K562 (cell line): ENCODE results near the gene CABP4. TPM values are rescaled to one million over a fixed set of nuclear protein-coding genes. Genes with fewer than 3 reads are reported as not detected.

Experiments used
- ESRRA ChIP-seq: fragments of 450-650 bp; IDR thresholded peaks from 2 replicates; pipeline ENCODE4 v1.6.1; 2014; ENCODE audit warnings: low read depth, mild to moderate bottlenecking, moderate library complexity, borderline replicate concordance
- FUS ChIP-seq: fragments of 200-400 bp; formaldehyde crosslinking; optimal IDR thresholded peaks from 2 replicates; pipeline ENCODE3; 2017; ENCODE audit warnings: low read depth, low read length
- JUN ChIP-seq, 2 experiments: sonication (generic) in 1 of 2; formaldehyde crosslinking in 1 of 2; IDR thresholded peaks; 2 replicates each; pipeline versions ENCODE4 v1.6.1 to v1.8.0; 2012 to 2022; ENCODE audit warnings: borderline replicate concordance in 2 of 2, mild to moderate bottlenecking in 2 of 2, improper control_type of control experiment in 1 of 2, low read depth in 1 of 2, low read length in 1 of 2, missing genetic modification reagents in 1 of 2
- MIER1 ChIP-seq: fragments of 450-650 bp; IDR thresholded peaks from 2 replicates; pipeline ENCODE4 v1.6.1; 2016; ENCODE audit warnings: antibody characterized with exemption, mild to moderate bottlenecking, low read depth
- NBN ChIP-seq: fragments of 450-650 bp; IDR thresholded peaks from 2 replicates; pipeline ENCODE4 v1.6.1; 2016; ENCODE audit warnings: low read depth, mild to moderate bottlenecking
- NFE2L1 ChIP-seq: fragments of 450-650 bp; IDR thresholded peaks from 2 replicates; pipeline ENCODE4 v1.6.1; 2016; ENCODE audit warnings: missing genetic modification characterization, low read depth, mild to moderate bottlenecking, missing compliant biosample characterization, moderate library complexity, borderline replicate concordance
- NR2C2 ChIP-seq, 2 experiments: fragments of 200-800 bp in 1 of 2; sonication (Bioruptor generic) in 1 of 2; sonication (generic) in 1 of 2; formaldehyde crosslinking in 1 of 2; IDR thresholded peaks; 2 replicates each; pipeline versions ENCODE4 v1.6.1 to v1.8.0; 2016 to 2022; ENCODE audit warnings: mild to moderate bottlenecking in 1 of 2, missing compliant biosample characterization in 1 of 2, missing genetic modification characterization in 1 of 2, missing genetic modification reagents in 1 of 2
- SMARCB1 ChIP-seq: IDR thresholded peaks from 2 replicates; pipeline ENCODE4 v1.6.1; 2011; ENCODE audit warnings: improper control_type of control experiment, low read depth; ENCODE audit not compliant: insufficient read length
- YY1 ChIP-seq, 3 experiments: IDR thresholded peaks; 2 replicates each; pipeline ENCODE4 v1.6.1; 2011; ENCODE audit warnings: low read length in 2 of 3, mild to moderate bottlenecking in 2 of 3, moderate library complexity in 2 of 3, borderline replicate concordance in 1 of 3, control low read depth in 1 of 3, low read depth in 1 of 3; ENCODE audit not compliant: insufficient read depth in 3 of 3, insufficient replicate concordance in 2 of 3, control insufficient read depth in 1 of 3, insufficient read length in 1 of 3; ENCODE audit errors: extremely low read depth in 1 of 3
- ZFP91 ChIP-seq: sonication (generic); formaldehyde crosslinking; IDR thresholded peaks from 2 replicates; pipeline ENCODE4 v1.8.0; 2022; ENCODE audit warnings: mild to moderate bottlenecking, missing genetic modification reagents
- ZNF174 ChIP-seq: fragments of 250-450 bp; sonication (Bioruptor Pico); IDR thresholded peaks from 2 replicates; pipeline ENCODE4 v1.4.0; 2020; ENCODE audit warnings: mild to moderate bottlenecking
- ZNF197 ChIP-seq: fragments of 200-800 bp; sonication (Bioruptor generic); IDR thresholded peaks from 2 replicates; pipeline ENCODE4 v1.6.1; 2016; ENCODE audit warnings: low read depth, missing genetic modification characterization, missing compliant biosample characterization
- ZNF24 ChIP-seq: fragments of 450-650 bp; IDR thresholded peaks from 2 replicates; pipeline ENCODE4 v1.6.1; 2016
- ZNF324 ChIP-seq: fragments of 250-450 bp; sonication (Bioruptor Pico); IDR thresholded peaks from 2 replicates; pipeline ENCODE4 v1.4.0; 2020; ENCODE audit warnings: mild to moderate bottlenecking
- ZNF518B ChIP-seq: fragments of 250-450 bp; sonication (Bioruptor Pico); IDR thresholded peaks from 2 replicates; pipeline ENCODE4 v1.5.0; 2021; ENCODE audit warnings: mild to moderate bottlenecking, moderate library complexity
- ZNF583 ChIP-seq: fragments of 250-450 bp; sonication (Bioruptor Pico); IDR thresholded peaks from 2 replicates; pipeline ENCODE4 v1.4.0; 2020
- ZNF764 ChIP-seq: fragments of 250-450 bp; sonication (Bioruptor Pico); IDR thresholded peaks from 2 replicates; pipeline ENCODE4 v1.4.0; 2020; ENCODE audit warnings: low read depth, mild to moderate bottlenecking, moderate library complexity
- ZSCAN32 ChIP-seq: fragments of 450-650 bp; formaldehyde crosslinking; IDR thresholded peaks from 2 replicates; pipeline ENCODE4 v1.4.0; 2020; ENCODE audit warnings: mild to moderate bottlenecking, moderate library complexity
- polyA plus RNA-seq, 8 experiments: library from polyadenylated mRNA; depleted of rRNA in 4 of 8; stranded (reverse) in 5 of 8; unstranded in 3 of 8; fragments of >200 nt; fragmentation: Nextera tagmentation in 2 of 8; fragmentation: Illumina TruSeq in 1 of 8; extraction: Ambion mirVana in 2 of 8; extraction: Trizol in 1 of 8; gene quantifications; 2 replicates each; pipeline versions ENCODE4 v1.2.1 to v1.2.3, GENCODE V29; 2011 to 2014; ENCODE audit warnings: inconsistent platforms in 1 of 8, missing spikeins in 1 of 8
- total RNA-seq, 7 experiments: library from RNA; depleted of rRNA in 6 of 7; stranded (reverse); fragments of >200 nt in 6 of 7; fragmentation: Illumina TruSeq in 2 of 7; extraction: Trizol in 2 of 7; gene quantifications; 2 replicates each; pipeline versions ENCODE4 v1.2.1 to v1.2.3, GENCODE V29; 2011 to 2021; ENCODE audit warnings: low replicate concordance in 1 of 7
- TF ChIP-seq, protein P1 (sequence below): fragments of 250-450 bp; sonication (Bioruptor Pico); IDR thresholded peaks from 2 replicates; pipeline ENCODE4 v1.8.0; 2021; ENCODE audit warnings: borderline replicate concordance, mild to moderate bottlenecking, moderate library complexity; ENCODE audit not compliant: poor library complexity, severe bottlenecking

CABP4 gene
- total and polyA plus RNA-seq, 9 of the 15 experiments (the other 6 are each of a cell fraction or from before 2014, with no cell fraction given), result 0.11 TPM; not detected in 8

DNA sequence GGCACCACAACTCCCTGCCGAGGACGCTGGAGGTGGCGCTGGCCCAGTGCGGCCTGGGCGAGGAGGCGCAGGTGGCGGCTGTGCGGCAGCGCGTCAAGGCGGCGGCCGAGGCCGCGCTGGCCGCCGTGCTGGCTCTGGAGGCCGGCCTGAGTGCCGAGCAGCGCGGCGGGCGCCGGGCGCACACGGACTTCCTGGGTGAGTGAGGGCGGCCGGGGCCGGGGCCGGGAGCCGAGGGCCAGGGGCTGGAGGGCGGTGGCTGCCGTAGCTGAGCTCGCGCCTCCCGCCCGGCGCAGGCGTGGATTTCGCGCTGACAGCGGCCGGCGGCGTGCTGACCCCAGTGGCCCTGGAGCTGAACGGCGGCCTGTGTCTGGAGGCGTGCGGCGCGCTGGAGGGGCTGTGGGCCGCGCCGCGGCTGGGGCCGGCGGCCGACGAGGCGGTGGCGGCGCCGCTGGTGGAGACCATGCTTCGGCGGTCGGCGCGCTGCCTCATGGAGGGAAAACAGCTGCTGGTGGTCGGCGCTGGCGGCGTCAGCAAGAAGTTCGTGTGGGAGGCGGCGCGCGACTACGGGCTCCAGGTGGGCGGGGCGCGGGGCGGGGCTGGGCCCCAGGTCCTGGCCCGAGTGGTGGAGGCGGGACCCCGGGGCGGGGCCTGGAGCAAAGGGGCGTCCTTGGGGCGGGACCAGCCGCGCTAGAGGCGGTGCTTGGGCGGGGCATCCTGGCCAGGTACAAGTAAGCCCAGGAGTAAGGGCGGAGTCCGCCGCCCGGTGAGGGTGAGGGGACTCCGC, 34.3 kb upstream of the CABP4 start (continued):
- TF ChIP-seq NR2C2 (CRISPR knock-in tag; IDR thresholded peaks at IDR 0.05), result no peak
- TF ChIP-seq NR2C2 (tag; IDR thresholded peaks at IDR 0.05), result peak; percentile 65; the same call in 1 of the 2 replicates
- no peak for TF ChIP-seq ZNF174 (CRISPR knock-in tag)
- TF ChIP-seq, protein P1, sequence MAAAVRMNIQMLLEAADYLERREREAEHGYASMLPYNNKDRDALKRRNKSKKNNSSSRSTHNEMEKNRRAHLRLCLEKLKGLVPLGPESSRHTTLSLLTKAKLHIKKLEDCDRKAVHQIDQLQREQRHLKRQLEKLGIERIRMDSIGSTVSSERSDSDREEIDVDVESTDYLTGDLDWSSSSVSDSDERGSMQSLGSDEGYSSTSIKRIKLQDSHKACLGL (CRISPR knock-in tag), result no peak
- peak; percentile 68 for TF ChIP-seq FUS
- no peak for TF ChIP-seq SMARCB1
- TF ChIP-seq ZNF324 (CRISPR knock-in tag), result no peak
- TF ChIP-seq ZNF24, result peak; percentile 45; the same call in 1 of the 2 replicates
- TF ChIP-seq ZNF518B (CRISPR knock-in tag), result no peak
- 0 out of 2 replicates have a peak, but pooled peaks have one; percentile 6 for TF ChIP-seq JUN (IDR thresholded peaks at IDR 0.05; ENCODE audit: borderline replicate concordance, low read depth, low read length)
- TF ChIP-seq JUN (CRISPR knock-in tag; IDR thresholded peaks at IDR 0.05; ENCODE audit: borderline replicate concordance), result no peak
- no peak for TF ChIP-seq ZNF197 (CRISPR knock-in tag)
- no peak for TF ChIP-seq NBN
- TF ChIP-seq NFE2L1, result no peak
- no peak for TF ChIP-seq ZNF764 (CRISPR knock-in tag)
- TF ChIP-seq ZSCAN32, result no peak
- no peak for TF ChIP-seq ZNF583 (CRISPR knock-in tag)
- TF ChIP-seq MIER1, result no peak
- no peak for TF ChIP-seq ZFP91 (CRISPR knock-in tag)
- TF ChIP-seq ESRRA, result 0 out of 2 replicates have a peak, but pooled peaks have one; percentile 31
- peak in 2 of 3 experiments; percentile 60 to 62 for TF ChIP-seq YY1 (IDR thresholded peaks at IDR 0.05; ENCODE audit: borderline replicate concordance in 1 of 3, control insufficient read depth in 1 of 3, extremely low read depth in 1 of 3, insufficient read depth in 3 of 3, insufficient read length in 1 of 3, insufficient replicate concordance in 2 of 3, low read depth in 1 of 3, low read length in 2 of 3)
